ENCODE data around the gene C16orf74. TPM values are rescaled to one million over a fixed set of nuclear protein-coding genes. Genes with fewer than 3 reads are reported as not detected.

C16orf74 gene
- total RNA-seq, 2 experiments from 2014 or later: 0.34 TPM; not detected in 1

GRCh38 chr16:85752511-85753420 is 1.9 kb upstream of the C16orf74 start:
- POLR2A ChIA-PET: no interaction called here
- CTCF ChIA-PET: interaction anchor here (0.9 kb wide), 1 partner anchor 69 kb away, joined by 3 read pairs; no protein-coding TSS in a partner anchor

DNA sequence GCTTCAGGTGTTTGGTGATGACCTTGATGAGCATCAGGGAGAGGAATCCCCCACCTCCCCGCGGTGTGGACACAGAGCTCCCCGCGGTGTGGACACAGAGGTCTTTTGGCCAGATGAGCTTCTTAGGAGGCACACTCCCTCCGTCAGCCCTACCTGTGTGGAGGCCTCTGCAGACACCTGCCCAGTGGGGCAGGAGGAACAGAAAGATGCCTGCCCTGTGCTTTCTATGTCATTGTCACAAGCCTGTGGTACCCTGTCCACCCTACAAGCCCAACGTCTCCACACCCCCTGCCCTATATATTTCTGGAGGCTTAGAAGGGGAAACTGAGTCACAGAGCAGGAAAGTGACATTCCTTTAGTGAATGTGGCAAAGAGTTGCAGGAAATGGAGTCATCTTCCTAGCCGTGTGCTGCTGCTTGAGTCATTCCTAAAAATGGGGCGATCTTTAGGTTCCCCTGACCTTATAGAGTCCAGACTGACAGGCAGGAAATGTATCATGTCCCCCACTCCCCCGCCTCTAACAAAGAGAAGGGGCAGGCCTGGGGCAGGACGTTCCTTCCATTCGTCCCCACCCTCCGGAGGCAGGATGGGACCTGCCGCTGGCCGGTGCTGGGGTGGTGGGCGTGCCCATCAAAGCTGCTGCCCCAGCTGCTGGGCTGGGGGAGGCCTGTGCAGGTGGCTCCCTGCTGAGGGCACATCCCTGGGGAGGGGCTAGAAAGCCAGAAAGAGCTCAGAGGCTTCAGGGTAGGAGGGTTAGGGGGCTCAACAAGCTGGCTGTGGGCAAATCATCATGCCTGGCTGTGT is 1.0 kb upstream of the C16orf74 start:
- ChIA-PET CTCF (interaction anchor here (0.9 kb wide), 1 partner anchor 69 kb away, joined by 3 read pairs; no protein-coding TSS in a partner anchor), POLR2A (no interaction called here)

GRCh38 chr16:85750146-85750826 is 610 bp downstream of the C16orf74 start:
- CTCF ChIA-PET: no interaction called here
- POLR2A ChIA-PET: no interaction called here

- ChIA-PET POLR2A (no interaction called here), CTCF (no interaction called here)
Observed at GRCh38 chr16:85749771-85750145, 1.1 kb downstream of the C16orf74 start.

DNA sequence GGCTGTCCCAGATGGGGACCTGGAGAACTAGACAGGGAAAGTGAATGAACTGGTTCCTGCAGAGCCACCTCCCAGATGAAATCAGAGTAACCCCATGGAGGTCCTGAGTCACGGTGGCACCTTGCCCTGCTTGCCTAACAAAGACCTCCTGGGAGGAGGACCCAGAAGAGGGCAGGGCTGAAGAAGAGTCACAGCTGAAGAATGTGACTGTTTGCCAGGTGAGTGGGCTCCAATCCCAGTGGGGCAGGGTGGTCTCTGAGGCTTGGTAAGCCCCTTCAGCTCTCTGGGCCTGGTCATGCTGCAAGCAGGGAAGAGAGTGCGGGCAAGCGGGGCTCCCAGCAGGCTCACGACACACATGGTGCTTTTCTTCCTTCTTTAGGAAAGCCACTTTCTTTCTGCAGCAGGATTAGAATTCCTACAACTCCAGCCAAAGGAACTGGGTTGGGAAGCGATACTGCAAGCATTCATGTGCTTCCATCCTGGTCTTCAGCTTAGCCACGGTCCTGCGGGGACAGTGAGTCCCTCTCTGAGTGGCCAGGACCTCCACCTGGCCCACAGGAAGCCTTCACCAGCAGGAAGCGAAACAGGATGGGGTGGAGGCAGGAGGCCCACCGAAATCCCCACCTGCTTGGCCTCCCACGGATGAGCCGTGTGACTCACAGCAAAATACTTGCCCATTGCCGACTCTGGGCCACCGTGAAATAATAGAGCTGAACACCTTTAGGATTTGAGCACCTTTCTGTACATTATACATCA is 4.3 kb downstream of the C16orf74 start:
- POLR2A ChIA-PET: no interaction called here
- CTCF ChIA-PET: interaction anchor here (0.7 kb wide), 1 partner anchor 29 kb away, joined by 3 read pairs; no protein-coding TSS in a partner anchor

DNA sequence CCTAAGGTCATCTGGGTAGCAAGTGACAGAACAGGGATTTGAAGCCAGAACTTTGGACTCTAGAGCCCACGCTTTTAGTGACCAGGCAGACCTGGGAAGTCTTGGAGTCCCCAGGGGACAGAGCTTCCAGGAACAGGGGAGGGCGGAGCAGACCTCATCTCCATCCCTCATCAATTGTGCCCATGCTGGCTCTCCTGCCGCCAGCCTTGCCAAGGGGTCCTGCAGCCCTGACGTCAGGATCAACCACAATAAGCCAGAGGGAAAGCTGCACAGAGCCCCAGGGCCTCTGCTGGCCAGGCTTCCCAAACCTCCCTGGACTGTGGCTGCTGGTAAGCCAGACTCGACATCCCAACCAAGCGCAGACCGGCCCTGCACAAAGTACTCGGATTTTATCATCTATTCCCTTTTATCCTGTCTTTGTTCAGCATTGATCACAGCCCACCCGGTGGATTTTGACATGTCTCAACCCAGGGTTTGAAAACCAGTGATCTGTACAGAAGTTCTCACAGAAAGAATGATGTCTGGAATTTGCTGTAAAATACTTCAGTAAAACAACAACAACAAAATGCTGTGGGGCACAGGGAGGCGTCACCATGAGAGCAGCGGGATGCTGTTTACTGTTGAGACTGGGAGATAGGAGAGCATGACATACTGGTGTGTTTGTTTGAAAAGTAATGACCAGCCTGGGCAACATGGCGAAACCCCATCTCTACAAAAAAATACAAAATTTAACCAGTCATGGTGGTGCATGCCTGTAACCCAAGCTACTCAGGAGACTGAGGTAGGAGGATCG is 11.8 kb downstream of the C16orf74 start:
- ChIA-PET CTCF (interaction anchor here (0.8 kb wide), 1 partner anchor 268 kb away, joined by 3 read pairs; no protein-coding TSS in a partner anchor), POLR2A (no interaction called here)

DNA sequence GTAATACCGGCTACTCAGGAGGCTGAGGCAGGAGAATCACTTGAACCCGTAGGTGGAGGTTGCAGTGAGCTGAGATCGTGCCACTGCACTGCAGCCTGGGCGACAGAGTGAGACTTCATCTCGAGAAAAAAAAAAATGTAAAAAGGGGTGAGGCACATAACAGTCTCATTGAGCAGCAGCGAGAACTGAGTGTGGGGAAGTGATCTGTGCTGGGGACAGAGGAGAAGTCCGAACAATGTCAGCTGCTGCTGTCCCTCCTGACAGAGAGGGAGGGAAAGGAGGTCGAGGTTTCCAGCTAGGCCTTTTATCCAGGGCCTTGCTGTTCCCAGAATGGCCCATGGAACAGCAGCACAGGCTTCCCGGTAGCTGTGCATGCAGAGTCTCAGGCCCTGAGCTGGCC is 14.0 kb downstream of the C16orf74 start:
- ChIA-PET POLR2A (no interaction called here), CTCF (interaction anchor here (0.8 to 3.0 kb wide), 2 partner anchors 20 to 246 kb away, joined by 3 to 16 read pairs; no protein-coding TSS in a partner anchor)

- CTCF ChIA-PET: interaction anchor here (3.0 kb wide), 1 partner anchor 19 kb away, joined by 16 read pairs; no protein-coding TSS in a partner anchor
- POLR2A ChIA-PET: interaction anchor here (0.7 kb wide), 1 partner anchor 285 kb away, joined by 4 read pairs; no protein-coding TSS in a partner anchor
Observed at GRCh38 chr16:85735946-85736345, 14.9 kb downstream of the C16orf74 start.

DNA sequence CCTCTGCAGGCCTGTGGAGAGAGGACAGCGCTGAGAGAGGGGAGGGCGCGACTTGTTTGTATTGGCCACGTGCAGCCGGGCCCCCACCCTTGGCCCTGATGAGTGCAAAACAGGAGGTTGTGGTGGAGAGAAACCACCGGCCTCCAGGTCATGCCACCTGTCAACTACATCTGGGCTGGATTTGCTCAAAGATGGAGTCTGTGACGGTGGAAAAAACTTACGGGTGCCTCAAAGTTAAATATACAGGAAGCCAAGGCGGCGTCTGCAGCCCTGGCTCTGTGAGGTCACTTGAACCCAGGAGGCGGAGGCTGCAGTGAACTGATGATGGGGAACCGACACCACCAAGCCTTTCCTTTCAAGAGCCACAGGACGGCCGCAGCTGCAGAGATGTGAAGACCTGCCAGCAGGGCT is 15.7 kb downstream of the C16orf74 start:
- ChIA-PET CTCF (no interaction called here), POLR2A (interaction anchor here (0.7 kb wide), 1 partner anchor 284 kb away, joined by 4 read pairs; no protein-coding TSS in a partner anchor)

- CTCF ChIA-PET: interaction anchor here (0.7 kb wide), 1 partner anchor 14 kb away, joined by 5 read pairs; no protein-coding TSS in a partner anchor
- POLR2A ChIA-PET: no interaction called here
Observed at GRCh38 chr16:85734311-85735017, 16.4 kb downstream of the C16orf74 start.

- CTCF ChIA-PET: interaction anchor here (0.7 kb wide), 1 partner anchor 14 kb away, joined by 5 read pairs; no protein-coding TSS in a partner anchor
- POLR2A ChIA-PET: no interaction called here
Observed at GRCh38 chr16:85733839-85734170, 17.1 kb downstream of the C16orf74 start.

- ChIA-PET CTCF (no interaction called here), POLR2A (no interaction called here)
Observed at GRCh38 chr16:85733155-85733838, 17.6 kb downstream of the C16orf74 start.

DNA sequence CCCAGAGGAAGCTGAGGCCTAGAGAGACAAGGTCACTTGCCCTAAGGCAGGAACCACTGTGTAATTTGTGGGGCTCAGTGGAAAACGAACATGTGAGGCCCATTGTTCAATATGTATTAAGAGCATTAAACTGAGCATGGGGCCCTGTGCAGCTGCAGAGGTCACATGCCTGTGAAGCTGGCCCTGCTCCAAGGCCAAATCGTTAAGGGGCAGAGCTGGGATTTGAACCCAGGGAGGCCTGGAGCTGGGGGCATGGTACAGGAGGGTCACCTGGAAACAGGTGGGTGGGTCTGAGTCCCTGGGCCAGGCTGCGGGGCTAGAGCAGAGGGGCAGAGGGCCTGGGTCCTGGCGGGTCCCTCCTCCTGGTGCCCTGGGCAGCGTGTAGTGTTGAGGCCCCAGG is 19.7 kb downstream of the C16orf74 start:
- ChIA-PET POLR2A (no interaction called here), CTCF (interaction anchor here (1.1 kb wide), 1 partner anchor 9 kb away, joined by 3 read pairs; no protein-coding TSS in a partner anchor)

DNA sequence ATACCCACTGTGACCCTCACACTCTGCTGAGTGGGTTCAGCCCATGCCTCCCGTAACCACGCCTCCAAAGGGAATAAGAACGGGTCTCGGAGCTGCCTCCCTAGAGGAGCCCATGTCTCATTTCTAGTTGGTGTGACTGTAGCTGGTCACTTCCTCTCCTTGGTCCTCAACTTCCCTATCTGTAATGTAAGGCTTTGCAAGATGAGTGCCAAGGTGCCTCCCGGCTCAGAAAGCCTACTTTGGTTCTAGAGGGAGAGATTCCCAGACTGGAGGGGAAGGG is 20.8 kb downstream of the C16orf74 start:
- CTCF ChIA-PET: interaction anchor here (0.9 kb wide), 1 partner anchor 10 kb away, joined by 3 read pairs; no protein-coding TSS in a partner anchor
- POLR2A ChIA-PET: no interaction called here

DNA sequence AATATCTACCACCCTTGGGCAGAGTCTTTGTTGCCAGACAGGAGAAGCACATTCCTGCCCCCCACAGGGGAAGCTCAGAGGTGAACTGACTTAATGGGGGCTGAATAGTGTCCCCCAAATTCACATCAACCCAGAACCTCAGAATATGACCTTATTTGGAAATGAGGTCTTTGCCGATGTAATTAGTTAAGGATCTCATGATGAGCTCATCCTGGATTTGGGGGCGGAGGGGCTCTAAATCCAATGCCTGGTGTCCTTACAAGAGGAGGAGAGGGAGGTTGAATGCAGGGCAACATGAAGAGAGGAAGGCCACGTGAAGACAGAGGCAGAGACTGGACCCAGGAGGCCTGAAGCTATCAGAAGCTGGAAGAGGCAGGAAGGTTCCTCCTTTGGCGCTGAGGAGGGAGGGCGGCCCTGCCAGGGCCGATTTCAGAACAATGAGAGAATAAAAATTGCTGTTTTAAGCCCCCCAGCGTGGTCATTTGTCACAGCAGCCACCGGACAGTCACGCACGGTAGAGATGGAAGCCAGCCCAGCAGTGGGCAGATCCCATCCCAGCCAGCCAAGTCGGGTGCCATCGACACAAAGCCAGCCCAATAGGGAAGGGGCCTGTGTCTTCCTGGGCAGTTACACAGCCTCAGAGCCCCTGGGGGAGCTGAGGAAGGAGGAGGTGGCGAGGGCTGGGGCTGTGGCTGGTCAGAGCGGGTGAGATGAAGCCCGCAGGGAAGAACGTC is 21.3 kb downstream of the C16orf74 start:
- ChIA-PET CTCF (interaction anchor here (0.9 kb wide), 1 partner anchor 9 kb away, joined by 3 read pairs; no protein-coding TSS in a partner anchor), POLR2A (no interaction called here)

DNA sequence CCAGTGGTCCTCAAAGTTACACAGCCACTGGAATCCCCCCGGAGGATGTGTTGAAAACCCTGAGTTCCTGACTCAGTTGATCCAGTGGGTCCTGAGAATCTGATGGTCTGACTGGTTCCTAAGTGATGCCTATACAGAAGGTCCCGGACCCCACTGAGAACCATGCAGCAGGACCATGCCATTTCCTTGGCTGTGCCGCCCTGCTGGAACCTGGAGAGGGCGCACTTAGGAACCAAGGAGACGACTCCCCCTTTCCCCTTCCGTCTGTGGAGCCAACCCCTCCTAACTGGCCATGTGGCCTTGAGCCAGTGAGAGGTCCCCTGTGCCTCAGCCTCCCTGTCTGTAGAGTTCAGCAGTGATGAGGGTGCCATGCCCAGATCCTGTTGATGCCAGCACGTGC is 22.0 kb downstream of the C16orf74 start:
- CTCF ChIA-PET: no interaction called here
- POLR2A ChIA-PET: no interaction called here

DNA sequence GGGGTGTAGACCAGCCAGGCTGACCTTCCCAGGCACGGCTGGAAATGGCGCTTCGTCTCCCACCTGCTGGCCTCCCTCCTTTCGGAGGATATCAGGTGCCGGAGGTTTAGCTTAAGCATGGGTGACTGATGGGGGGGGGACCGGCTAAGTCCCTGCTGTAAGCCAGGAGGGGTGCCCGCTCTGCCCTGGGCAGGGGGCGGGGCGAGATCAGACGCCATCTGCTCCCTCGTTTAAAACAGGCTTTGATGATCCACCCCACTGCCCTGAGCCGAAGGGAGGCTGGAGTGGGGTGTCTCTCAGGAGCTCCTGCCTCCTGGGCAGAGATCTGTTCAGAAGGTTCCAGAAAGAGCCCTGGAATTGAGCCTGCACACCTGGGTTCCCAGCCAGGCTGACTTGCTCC is 26.0 kb downstream of the C16orf74 start:
- POLR2A ChIA-PET: no interaction called here
- CTCF ChIA-PET: no interaction called here

All from activated CD8-positive, alpha-beta memory T cell treated with anti-CD3 and anti-CD28 coated beads for 36 hours (primary cell).